GM18499 (cell line): ENCODE data around the gene RTP3.
"Not testable (repeated sequence)": the region's sequence is repeated elsewhere in the genome, so short reads cannot be mapped to it uniquely, and the experiment has no call there.

Experiments used
- ATAC-seq: cut with Tn5 transposase; IDR thresholded peaks from one replicate; pipeline ENCODE4 v1.9.1; 2021; ENCODE audit warnings: moderate number of reproducible peaks; ENCODE audit not compliant: insufficient read depth, unreplicated experiment

RTP3 gene

GRCh38 chr3:46489875-46490274 lies 7.9 kb upstream of the RTP3 start:
- ATAC-seq, result no peak

GRCh38 chr3:46490338-46491084 lies 7.3 kb upstream of the RTP3 start:
- ATAC-seq, result no peak

GRCh38 chr3:46491089-46492070 lies 6.4 kb upstream of the RTP3 start:
- no peak for ATAC-seq

GRCh38 chr3:46492890-46493547 lies 4.8 kb upstream of the RTP3 start:
- ATAC-seq, result no peak

GRCh38 chr3:46494491-46494890 lies 3.3 kb upstream of the RTP3 start:
- ATAC-seq, result not testable (repeated sequence)

GRCh38 chr3:46495901-46496456 lies 1.8 kb upstream of the RTP3 start:
- no peak for ATAC-seq

- no peak for ATAC-seq
Measured at GRCh38 chr3:46496746-46497555, 825 bp upstream of the RTP3 start.

GRCh38 chr3:46498916-46499519 lies 1.2 kb downstream of the RTP3 start:
- no peak for ATAC-seq

GRCh38 chr3:46500656-46501635 lies 3.2 kb downstream of the RTP3 start:
- ATAC-seq, result no peak

GRCh38 chr3:46501702-46502101 lies 3.9 kb downstream of the RTP3 start:
- ATAC-seq, result no peak

GRCh38 chr3:46503200-46503874 lies 5.6 kb downstream of the RTP3 start:
- no peak for ATAC-seq

GRCh38 chr3:46504789-46505188 lies 7.0 kb downstream of the RTP3 start:
- ATAC-seq, result no peak

- ATAC-seq, result no peak
Measured at GRCh38 chr3:46505953-46506352, 8.2 kb downstream of the RTP3 start.

- ATAC-seq, result no peak
Measured at GRCh38 chr3:46506526-46506925, 8.8 kb downstream of the RTP3 start.

GRCh38 chr3:46508850-46509591 lies 11.2 kb downstream of the RTP3 start:
- no peak for ATAC-seq

GRCh38 chr3:46509661-46510187 lies 11.9 kb downstream of the RTP3 start:
- no peak for ATAC-seq
